HG02970 (cell line): ENCODE results near the gene SLC5A9.
"Not testable (repeated sequence)": the region's sequence is repeated elsewhere in the genome, so short reads cannot be mapped to it uniquely, and the experiment has no call there.

Experiments
- ATAC-seq: cut with Tn5 transposase; IDR thresholded peaks from one replicate; pipeline ENCODE4 v1.9.1; 2021; ENCODE audit warnings: mild to moderate bottlenecking, moderate library complexity, moderate number of reproducible peaks; ENCODE audit not compliant: unreplicated experiment, low FRiP score

The SLC5A9 gene

DNA sequence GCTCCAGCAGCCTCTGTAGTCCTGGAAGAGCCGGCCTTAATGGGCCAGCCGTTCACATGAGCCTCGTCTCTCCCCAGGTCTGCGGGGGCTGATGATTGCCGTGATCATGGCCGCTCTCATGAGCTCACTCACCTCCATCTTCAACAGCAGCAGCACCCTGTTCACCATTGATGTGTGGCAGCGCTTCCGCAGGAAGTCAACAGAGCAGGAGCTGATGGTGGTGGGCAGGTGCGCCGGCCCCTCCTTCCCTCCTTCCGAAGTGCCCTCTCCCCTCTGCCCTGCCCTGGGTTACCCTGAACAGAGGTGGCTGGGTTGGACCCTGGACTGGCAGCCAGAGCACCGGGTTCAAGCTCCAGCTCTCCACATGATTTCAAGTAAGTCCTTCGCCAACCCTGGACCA lies 13.1 kb downstream of the SLC5A9 start:
- ATAC-seq: no peak

DNA sequence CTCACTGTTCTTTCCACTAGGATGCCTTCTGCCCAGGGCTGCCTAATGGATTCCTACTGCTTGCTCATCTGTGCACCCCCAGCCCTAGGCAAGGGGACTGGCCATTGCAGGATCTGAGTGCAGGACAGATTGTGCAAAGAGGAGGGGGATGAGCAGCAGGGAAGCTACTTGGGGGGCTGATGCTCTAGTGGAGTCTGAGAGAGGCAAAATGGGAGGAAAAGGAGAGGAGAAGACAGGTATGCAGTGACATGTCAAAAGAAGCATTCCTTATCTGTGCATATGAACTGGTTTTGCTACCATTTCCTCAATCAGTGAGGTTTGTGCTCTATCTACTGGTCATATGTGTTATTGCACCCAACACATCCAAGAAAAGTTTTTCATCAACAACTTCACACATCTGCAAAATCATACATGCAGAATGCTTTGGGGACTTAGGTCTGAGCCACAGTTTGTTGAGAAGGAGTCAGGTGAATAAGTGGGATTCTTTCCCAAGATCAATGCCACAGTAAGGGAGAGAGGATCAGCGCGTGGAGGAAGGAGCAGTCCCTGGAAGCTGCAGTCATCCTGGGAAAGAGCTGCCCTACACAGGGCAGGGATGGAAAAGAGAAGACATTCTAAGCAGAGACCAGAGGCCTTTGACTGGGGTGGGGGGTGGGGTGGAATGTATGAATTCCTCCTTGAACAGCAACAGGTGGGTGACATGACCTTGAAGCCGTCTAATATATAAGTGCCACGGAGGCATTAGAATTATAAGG lies 14.4 kb downstream of the SLC5A9 start:
- peak; percentile 64 for ATAC-seq

DNA sequence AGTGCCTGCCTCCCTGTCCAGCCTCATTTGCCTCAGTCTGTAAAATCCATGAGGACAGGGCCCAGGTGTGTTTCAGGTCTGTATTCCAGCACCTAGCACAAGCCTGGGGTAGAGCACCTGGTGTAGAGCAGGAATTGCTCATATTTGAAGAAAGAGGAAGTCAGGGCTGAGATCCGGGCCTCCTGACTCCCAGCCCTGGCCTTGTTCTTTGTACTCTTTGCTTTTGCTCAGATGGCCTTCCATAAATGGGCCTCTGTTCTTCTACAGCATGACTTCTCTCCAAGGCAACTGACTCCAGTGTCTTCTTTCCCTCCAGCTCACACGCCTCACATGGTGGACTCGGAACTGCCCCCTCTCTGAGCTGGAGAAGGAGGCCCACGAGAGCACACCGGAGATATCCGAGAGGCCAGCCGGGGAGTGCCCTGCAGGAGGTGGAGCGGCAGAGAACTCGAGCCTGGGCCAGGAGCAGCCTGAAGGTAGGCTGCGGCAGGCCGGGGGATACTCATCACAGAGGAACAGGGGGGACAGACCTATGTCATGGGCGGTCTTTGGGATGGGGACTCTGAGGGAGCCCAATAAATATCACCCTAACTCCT lies 19.7 kb downstream of the SLC5A9 start:
- no peak for ATAC-seq

DNA sequence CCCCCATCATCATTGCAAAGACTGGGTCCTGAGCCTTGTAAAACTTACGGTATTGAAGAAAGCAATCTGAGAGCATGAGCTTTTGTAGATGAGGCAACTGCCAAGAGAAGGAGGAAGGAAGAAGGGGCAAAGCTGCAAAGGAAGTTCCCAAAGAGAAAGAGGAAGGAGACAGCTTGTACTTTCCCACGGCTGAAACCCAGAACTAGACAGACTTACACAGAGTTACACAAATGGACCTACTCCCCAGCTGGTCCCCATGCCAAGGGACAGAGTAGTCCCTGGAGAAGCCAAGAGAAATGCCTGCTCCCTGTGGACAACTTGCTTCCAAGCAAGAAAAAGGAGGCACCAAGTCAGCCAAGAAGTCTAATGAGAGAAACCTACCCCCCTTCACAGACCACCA lies 22.6 kb downstream of the SLC5A9 start:
- ATAC-seq: no peak

DNA sequence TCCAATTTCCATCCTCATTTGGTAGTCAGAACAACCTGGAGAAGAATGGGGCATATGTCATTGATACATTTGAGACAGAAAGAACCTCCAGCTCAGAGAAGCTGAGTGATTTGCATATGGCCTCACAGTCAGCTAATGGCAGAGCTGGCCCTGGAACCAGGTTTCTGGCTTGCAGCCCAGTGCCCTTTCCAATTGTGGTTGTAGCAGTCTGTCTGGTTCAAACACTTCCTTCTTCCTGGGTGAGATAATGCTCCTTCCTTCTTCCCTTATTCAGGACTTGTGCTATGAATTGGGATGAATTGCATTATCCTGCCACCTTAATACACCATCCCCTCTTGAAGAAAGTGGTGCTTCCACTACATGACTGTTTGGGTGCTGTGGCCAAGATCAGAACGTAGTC lies 24.2 kb downstream of the SLC5A9 start:
- no peak for ATAC-seq

DNA sequence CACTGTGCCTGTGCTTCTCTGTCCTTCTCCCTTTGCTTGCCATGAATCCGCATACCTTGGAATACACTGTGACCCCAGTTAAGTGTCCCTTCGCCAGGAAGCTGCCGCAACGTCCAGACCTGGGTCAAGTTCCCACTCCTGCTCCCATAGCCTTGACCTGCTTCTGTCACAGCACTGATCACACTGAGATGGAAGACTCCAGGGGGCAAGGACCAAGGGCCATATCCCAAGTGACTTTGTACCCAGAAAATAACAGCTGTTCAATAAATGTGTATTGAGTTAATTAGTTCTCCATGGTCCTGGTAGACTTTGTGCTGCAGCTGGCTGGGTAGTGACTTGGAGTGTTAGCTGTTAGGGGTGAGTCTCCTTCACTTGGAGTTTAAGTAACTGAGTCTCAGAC lies 25.8 kb downstream of the SLC5A9 start:
- ATAC-seq: no peak

DNA sequence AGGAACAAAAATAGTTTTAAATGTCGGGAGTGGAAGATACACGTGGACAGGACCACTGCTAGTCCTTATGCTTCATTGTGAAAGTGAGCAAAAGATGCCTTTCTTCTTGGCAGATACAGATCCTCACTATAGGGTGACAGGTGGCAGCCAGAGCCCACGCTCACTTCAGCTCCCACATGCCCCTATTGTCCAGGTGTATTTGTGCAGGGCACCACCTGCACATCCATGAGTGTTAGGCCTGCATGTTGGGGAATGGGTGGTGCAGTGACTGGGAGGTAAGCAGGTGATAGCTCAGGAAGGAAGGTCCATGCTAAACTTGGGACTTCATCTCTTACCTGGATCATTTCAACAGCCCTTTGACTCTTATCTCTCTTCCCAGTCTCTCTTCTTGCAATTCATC lies 27.4 kb downstream of the SLC5A9 start:
- no peak for ATAC-seq

DNA sequence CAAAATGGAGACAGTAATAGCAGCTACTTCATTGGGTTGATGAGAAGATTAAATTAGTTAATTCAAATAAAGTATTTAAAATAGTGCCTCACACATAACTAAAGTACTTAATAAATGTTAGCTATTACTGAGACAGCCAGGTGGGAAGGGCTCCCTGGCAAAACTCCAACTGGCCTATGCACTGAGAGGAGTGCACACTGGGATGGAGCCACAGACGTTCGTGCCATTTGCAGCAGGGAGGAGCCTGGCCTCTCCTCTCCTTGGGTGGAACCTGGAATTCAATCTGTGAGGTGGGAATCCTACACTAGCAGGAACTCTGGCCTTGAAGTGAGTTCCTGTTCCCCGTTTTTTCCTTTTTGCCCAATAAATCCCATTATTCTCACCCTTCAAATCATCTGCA lies 28.1 kb downstream of the SLC5A9 start:
- no peak for ATAC-seq

DNA sequence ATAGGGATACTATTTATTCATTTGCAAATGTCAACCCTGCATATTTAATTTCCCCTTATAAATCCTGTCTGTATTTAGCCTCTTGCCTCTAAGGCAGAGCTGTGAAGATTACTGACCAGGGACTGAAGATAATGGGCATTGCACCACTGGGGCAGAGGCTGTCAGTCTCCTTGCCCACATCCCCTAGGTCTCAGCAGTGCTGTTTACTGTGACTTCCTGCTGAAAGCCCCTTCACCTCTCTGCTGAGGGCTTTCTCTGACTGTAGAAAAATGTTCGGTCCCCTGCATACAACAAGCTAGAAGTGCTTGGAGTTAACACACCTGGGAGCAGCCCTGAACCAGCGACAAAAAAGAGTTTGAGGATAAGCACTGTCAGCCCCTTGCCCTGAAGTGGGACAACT lies 28.8 kb downstream of the SLC5A9 start:
- no peak for ATAC-seq

DNA sequence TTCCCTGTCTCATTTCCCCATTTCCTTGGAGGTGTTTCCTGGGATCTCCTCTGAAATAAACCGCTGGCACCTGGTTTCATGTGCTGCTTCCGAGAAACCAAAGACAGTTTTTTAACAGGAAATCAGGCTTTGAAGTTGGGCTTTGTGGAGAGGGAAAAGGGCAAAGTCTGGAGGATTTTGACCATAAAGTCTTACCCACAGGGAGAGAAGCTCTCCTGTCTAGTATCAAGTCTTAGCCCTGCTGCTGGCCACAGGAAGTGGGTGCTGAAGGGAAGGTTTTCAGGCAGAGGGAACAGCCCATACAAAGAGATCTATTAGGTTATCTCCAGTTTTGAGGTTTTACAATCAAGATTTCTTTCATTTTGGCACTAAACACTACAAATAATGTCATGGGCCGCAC lies 29.3 kb downstream of the SLC5A9 start:
- ATAC-seq: no peak

DNA sequence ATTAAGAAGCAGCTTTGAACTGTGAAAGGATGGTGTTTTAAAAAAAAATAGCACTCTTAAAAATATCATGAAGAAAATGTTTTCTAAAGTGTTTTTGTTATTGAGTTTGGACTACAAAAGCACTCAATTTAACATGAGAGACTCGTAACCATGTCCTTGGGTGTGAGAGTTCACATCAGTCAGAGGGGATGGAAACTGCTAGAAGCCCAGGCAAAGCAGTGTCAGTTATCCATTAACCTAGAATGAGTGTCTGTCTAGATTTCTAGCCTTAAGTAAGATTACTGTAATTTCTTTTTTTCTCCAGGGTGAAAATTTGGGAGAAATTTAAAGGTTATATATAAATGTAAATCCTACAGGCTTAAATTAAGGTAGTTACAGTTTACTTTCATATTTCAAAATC lies 31.7 kb downstream of the SLC5A9 start:
- no peak for ATAC-seq

DNA sequence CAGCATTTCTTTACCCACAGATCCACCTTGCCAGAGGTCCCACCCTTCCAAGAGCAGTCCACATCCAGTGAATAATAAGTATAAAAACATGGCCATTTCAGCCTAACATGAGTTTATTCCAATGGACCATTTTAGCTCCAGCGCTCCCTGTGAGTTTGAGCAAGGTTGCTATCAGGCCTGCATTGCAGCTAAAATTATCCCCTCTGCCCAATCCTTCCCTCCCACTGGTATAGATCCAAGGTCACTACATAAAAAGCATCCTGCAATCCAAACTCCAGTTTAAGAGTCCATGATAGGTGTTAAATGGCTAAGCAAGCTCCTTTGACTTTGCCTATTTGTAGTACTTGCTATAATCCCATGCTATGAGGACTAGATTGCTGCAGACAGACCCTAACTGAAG lies 35.6 kb downstream of the SLC5A9 start:
- no peak for ATAC-seq

DNA sequence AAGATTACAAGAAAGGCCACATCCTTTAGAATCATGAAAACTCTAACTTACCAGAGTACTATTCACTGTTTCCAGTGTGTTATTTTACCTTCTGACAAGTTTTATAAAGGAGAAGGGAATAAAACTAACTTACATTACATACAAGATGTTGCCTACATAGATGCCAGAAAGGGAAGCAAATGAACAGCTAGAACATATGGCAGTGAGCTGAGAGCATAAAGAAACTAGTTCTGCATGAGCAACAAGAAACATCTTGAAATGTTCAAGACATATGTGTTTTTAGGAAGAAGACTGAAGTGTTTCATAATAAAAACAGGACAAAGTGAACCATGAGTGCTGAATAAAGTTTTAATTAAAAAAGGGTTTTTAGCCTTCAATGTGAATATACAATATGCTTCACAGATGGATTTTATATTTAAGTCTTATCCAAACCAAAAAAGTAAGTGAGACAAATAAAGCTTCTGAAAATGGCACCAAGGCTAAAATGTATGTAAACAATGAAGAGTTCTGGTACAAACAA lies 39.4 kb downstream of the SLC5A9 start:
- ATAC-seq: no peak

DNA sequence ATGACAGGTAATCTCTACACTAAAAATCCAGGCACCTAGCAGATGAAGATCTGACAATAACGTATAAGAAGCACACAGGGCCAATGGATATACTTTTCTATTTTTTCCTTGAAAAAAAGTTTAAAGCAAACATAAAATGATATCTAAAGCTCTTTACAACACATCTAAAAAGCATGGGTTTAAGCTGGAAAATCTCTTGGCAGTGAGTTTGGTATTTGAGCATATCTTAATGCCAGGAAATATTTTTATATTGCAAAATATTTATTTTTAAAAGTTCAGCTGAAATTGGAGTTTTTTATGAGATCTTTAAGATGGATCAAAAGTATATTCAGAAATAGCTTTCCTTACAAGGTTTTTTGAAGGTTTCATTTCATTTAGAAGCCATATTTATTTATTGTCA lies 40.5 kb downstream of the SLC5A9 start:
- ATAC-seq: no peak

DNA sequence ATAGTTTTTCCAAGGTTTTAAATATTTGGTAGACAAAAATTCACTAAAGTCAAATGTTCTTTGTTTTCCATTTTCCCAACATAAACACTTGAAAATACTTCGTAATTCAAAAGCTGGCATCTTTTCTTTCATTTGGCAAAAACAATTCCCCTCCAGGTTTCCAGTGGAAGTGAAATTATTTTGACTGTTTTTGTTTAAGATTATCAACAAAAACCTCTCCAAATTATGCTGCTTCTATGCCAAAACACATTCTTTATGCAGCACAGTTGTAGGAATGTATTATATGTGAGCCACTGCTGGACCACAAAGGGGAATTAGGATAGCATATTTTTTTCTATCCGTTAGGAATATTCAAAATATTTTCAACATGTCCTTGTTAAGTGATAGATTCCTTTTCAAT lies 44.1 kb downstream of the SLC5A9 start:
- ATAC-seq: no peak

DNA sequence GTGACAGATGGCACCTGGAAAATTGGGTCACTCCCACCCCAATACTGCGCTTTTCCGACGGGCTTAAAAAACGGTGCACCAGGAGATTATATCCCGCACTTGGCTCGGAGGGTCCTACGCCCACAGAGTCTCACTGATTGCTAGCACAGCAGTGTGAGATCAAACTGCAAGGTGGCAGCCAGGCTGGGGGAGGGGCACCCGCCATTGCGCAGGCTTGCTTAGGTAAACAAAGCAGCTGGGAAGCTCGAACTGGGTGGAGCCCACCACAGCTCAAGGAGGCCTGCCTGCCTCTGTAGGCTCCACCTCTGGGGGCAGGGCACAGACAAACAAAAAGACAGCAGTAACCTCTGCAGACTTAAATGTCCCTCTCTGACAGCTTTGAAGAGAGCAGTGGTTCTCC lies 54.9 kb downstream of the SLC5A9 start:
- not testable (repeated sequence) for ATAC-seq

DNA sequence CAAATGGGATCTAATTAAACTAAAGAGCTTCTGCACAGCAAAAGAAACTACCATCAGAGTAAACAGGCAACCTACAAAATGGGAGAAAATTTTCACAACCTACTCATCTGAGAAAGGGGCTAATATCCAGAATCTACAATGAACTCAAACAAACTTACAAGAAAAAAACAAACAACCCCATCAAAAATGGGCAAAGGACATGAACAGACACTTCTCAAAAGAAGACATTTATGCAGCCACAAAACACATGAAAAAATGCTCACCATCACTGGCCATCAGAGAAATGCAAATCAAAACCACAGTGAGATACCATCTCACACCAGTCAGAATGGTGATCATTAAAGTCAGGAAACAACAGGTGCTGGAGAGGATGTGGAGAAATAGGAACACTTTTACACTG lies 59.8 kb downstream of the SLC5A9 start:
- not testable (repeated sequence) for ATAC-seq

DNA sequence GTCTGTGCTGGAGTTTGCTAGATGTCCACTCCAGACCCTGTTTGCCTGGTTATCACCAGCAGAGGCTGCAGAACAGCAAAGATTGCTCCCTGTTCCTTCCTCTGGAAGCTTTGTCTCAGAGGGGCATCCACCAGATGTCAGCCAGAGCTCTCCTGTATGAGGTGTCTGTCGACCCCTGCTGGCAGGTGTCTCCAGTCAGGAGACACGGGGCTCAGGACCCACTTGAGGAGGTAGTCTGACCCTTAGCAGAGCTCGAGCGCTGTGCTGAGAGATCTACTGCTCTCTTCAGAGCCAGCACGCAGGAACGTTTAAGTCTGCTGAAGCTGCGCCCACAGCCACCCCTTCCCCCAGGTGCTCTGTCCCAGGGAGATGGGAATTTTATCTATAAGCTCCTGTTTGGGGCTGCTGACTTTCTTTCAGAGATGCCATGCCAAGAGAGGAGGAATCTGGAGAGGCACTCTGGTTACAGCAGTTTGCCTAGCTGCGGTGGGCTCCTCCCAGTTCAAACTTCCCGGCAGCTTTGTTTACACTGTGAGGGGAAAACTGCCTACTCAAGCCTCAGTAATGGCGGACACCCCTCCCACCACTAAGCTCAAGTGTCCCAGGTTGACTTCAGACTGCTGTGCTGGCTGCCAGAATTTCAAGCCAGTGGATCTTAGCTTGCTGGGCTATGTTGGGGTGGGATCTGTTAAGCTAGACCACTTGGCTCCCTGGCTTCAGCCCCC lies 62.3 kb downstream of the SLC5A9 start:
- not testable (repeated sequence) for ATAC-seq

DNA sequence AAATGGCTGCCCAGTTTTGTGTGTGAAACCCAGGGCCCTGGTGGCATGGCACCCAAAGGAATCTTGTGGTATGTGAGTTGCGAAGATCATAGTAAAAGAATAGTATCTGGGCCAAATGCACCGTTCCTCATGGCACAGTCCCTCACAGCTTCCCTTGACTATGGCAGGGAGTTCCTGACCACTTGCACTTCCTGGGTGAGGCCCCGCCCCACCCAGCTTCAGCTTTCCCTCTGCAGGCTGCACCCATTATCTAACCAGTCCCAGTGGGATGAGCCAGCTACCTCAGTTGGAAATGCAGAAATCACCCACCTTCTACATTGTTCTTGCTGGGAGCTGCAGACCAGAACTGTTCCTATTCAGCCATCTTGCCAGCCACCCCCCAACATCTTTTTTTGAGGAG lies 63.0 kb downstream of the SLC5A9 start:
- no peak for ATAC-seq

DNA sequence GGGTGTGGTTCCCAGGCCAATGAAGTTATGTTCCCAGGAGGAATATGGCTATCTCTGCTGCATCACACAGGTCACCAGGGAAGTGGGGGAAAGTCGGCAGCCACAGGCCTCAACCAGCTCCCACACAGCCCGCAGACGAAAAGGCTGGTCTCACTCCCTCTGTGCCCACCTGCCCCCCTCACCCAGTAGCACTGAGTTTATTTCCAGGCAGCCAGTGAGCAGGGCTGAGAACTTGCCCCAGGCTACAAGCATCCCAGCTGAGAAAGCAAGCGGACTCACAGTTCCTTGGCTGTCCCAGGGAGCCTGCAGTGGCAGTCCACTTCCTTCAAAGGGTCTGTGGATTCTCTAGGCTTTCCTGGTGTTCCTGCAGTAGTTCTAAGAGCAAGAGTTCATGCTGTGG lies 68.9 kb downstream of the SLC5A9 start:
- no peak for ATAC-seq

DNA sequence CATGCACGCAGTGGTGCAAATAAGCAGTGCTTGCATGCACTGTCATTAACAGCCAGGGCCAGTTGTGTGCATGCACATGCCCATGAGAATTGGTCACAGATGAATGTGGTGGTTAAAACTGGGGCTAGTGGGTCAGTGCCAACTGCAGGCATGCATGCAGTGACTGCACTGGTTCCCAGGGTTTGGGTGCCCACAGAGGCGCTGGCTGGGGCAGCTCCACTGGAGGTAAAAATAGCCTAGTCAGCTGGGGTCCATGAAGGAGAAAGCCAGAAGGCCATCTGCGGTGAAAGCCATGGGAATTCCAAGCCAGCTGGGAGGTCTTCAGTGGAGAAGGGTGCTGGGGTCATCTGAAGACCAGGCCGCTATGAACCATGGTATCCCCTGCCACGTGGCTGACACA lies 70.2 kb downstream of the SLC5A9 start:
- ATAC-seq: no peak

DNA sequence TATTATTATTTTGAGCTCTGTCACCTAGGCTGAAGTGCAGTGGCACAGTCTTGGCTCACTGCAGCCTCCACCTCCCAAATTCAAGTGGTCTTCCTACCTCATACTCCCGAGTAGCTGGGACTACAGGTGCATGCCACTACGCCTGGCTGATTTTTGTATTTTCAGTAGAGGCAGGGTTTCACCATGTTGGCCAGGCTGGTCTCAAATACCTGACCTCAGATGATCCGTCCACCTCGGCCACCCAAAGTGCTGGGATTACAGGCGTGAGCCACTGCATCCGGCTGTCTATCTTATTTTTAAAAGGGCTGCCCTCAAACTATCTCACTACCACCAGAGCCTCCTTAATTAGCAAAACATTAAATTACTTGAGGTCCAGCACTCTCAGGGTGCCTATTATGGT lies 71.6 kb downstream of the SLC5A9 start:
- ATAC-seq: not testable (repeated sequence)
